COLO668 (cell line): ENCODE results near the gene NRCAM.

ENCODE experiments used
- DNase-seq: peaks from one replicate; lab custom pipeline; 2025; ENCODE audit not compliant: unreplicated experiment; lab: John Stamatoyannopoulos, UW

The NRCAM gene

DNA sequence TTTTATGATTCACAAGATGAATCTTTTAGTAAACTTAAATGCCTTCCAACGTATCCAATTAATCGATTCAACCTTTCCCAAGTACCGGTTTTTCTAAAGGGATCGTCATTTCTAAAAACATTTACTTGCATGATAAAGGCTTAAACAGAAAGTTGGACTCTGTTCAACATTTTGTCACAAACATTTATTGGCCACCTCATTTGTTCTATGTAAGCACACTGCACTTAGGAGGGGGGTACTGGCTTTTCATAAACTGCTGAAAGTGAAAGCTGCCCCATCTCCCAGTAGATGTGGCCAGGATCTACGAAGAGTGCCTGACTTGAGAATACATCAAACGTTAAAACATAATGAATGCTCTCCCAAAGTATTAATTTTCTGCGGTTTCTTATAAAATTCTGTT lies 288.8 kb downstream of the NRCAM start:
- no peak for DNase-seq

DNA sequence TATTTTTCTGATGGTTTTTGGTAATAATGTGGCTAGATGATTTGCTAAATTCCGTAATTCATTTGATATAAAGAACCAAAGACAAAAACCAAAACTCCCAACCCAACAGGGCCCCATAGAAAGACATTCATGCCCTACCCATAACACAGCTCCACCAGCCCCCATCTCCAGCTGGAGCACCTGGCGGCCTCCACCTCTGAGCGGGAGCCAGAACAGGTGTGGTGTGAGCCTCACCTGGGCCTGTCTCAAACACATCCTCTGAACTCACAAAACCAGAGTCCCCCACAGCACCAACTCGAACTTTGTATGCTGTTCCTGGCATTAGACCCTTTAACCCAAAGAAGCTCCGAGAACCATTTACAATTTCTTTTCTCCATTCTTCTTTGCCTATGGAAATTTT lies 289.5 kb downstream of the NRCAM start:
- DNase-seq, result peak; percentile 27

DNA sequence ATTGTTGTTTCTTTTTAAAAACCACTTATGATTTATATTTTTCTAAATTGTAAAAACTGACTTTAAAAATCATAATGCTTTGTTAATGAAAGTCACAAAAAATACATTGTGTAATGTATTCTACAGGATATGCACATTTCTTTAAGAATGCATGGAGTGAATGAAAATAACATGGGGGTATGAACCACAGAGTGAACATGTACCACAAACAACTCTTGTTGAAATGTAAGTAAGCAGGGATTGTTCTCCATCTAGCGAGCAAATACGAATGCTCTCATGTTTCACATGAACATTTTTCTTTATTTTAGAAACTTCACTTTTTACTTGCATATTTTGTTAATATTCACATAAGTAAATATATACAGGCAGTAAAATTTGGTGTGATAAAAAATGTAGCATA lies 290.5 kb downstream of the NRCAM start:
- DNase-seq, result no peak

DNA sequence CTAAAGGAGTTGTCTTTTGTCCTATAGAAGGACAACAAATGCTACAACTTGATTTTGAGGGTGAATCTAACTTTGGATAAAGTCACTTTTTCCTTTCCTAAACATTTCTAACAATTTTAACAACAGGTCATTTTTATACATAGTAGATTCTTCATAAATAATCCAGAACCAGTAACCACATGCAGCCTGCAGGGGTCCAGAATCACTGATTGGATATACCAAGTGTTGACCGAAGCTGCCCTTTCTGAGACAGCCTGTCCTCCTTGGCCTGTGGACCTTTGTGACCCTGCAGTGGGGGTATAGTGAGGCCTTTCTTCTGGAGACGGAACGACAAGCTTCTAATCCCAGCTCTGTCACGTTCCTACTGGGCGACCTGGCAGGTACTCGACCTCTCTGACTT lies 291.3 kb downstream of the NRCAM start:
- no peak for DNase-seq

DNA sequence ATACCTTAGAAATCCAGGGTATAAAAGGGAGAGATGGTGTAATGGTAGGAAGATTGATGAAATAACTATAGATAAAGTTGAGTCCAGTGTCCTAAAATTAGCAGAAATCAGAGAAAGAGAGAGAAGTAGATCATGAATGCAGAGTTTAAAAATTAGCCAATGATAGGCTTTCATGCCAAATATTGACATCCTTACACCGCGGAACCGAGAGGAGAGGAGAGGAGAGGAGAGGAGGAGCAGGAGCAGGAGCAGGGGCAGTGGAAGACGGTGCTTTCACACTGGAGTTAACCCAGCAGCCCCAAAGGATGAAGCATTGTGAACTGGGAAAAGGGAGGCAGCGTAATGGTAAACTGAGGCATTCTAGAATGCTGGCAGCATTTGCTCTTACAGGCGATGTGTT lies 291.9 kb downstream of the NRCAM start:
- no peak for DNase-seq

DNA sequence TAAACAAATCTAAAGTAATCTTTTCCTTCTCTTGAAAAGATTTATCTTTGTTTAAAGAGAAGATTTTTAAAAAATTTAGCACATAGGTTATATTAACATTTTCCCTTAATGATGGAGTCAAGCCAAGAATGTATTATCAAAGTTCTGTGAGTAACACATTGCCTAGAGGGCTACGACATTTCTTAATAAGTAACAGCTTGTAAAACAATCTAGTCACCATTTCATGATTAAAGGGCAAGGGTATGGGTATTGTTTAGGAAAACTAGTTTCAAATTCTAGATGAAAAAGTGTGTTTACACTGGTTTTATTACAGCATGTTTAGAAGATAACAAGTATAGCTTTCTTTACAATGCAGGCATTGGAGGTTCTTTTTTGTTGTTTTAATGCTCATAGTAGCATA lies 297.5 kb downstream of the NRCAM start:
- no peak for DNase-seq

DNA sequence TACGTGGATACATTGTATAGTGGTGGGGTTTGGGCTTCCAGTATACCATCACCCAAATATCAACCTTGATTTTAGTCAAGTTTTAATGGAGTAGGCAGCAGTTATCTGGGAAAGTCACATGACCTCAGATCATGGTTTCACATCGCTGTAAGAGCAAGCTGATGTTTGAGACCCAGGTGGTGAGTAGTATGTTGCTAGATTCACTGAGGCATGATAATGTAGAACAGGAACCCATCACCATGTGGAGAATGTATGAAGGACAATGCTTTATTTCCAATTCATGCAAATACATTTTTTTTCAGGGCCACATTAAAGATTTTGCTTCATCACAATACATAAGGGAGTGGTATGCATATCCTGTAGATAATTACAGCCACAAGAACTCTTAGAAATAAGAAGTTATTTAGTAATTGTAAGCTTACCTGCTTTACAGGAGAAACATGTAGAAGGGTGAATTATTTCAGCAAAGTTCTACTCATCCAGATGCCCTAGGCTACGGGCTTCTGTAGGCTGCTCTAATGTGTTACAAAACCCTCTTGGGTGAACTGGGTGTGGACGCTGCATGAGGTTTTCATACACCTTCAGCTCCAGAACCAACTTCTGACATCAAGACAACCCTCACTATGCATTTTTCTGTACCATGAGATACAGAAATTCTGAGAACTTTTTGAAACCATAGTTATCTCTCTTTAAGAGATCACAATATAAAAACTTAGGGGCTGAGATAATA lies 298.5 kb downstream of the NRCAM start:
- DNase-seq, result no peak

DNA sequence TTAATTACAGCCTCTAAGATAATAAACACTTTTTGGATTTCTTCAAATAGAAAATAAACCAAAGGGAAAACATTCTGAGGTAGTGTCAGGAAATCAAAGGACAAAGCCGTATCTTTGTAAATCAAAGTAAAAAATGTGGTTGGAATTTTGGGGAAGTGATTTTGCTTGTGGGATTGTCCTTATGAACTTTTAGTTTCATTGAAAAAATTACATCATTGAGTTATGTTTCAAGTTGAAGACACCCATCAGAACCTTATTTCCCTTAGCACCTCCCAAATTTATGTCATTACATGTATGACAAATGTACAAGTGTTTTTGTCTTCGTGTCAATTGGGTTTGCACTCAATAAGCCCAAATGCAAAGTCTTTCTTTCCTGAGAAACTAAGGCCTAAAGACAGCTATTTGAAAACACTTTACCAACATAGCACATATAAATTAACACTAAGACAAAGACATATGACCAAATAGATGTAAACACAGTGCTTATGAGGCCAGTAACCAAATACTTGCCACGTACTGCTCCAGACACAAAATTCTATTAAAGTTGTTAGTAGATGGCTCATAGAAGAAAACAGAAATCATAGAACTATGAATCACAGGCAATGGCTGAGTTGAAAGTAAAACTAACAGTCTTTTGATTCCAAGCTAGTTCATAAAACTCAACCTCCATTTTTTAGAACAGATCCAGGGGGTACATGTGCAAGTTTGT lies 299.2 kb downstream of the NRCAM start:
- DNase-seq, result no peak

DNA sequence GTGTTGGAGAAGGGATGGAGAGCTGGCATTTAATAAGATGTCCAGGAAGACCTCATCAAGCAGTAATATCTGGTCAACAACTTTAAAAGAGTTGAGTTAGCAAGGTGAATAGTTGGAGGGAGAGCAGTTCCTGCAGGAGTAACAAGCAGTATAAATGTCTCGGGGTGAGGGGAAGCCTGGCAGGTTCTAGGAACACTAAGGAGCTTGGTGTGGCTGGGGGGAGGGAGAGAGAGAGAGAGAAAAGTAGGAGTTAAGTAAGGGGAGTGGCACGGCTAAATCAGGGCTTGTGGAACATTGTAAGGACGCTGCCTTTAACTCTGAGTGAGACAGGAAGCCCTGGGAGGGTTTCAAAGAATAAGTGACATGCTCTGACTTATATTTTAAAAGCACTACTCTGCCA lies 304.0 kb downstream of the NRCAM start:
- no peak for DNase-seq

DNA sequence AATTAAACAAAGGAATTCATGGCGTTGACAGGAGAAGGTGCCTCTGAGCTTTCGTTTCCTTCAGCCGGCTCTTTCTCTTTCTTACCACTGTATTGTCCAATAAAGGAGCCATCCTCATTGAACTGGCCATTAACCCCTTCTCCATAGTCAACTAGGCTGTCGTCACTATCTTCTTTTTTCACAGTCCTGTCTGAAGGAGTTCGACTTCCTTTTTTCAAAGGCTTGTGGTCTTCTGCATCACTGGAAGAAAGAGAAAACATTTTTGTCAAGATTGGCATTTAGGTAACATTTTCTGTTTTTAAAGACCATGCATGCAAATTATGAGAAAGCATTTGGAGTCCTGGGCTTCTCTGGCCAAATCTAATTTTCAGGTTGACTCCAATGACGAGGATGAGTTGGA lies 306.3 kb downstream of the NRCAM start:
- no peak for DNase-seq

DNA sequence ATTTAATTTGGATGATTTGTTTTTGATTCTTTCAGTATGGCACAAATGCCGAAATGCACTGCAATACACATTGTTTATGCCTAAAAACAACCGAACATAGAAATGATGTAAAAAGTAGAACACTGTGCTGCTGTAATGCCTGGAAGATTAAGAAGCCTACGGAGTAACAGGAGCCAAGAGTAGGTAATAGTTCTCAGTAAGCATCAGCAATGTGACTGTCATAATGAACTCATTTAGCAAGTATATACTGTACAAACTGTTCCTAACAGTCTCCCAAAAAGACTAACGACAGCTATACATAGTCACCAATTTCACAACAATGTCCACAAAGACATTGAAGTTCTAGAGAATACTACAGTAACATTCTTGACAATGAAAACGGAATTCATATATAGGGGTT lies 307.1 kb downstream of the NRCAM start:
- DNase-seq, result no peak

DNA sequence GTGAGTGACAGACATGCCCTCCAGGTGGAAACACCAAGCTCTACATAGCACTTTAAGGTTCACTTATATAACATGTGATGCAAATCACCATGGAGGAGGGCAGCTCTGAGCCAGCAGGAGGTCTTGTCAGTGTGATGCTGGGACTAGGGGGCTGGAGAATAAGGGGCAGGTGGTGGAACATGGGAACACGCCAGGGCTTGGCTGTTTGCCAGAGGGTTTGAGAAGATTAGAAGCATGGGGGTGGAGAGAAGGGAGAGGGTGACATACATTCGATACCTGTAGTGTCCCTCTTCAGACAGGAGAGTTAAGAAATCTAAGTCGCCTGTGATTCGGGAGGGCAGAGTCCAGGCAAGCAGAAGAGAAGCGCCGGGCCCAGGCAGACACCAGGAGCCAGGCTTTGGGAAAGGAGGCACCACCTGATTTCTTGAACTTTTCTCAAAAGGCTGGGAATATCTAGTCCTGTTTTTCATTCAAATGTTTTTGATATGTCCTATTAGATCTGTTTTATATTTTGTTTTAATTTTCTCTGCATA lies 309.1 kb downstream of the NRCAM start:
- DNase-seq, result peak; percentile 93

DNA sequence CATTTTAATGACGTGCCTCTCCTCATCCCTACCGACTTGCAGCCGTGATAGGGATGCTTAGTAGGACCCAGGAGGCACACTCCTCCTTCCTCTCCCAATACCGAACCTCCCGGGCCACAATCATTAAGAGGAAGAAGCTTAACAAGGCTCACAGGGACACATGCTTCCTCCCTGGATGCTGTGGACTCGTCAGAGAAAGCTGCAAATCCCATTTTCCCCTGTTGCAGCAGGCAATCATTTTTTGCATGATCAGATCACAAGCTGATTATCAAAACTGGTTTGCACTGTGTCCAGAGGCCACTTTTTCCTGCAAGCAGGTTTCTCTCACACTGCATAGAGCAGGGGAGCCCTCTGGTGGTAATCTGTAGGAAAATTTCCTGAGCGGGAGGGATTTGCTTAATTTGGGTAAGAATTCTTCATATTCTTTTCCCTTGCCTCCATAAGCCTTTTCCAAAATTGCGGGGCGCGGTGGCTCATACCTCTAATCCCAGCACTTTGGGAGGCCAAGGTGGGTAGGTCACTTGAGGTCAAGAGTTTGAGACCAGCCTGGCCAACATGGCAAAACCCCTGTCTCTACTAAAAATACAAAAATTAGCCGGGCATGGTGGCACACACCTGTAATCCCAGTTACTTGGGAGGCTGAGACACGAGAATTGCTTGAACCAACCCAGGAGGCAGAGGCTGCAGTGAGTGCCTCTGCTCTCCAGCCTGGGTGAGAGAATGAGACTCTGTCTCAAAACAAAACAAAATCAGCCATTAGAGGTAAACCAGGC lies 310.0 kb downstream of the NRCAM start:
- DNase-seq, result peak; percentile 51

DNA sequence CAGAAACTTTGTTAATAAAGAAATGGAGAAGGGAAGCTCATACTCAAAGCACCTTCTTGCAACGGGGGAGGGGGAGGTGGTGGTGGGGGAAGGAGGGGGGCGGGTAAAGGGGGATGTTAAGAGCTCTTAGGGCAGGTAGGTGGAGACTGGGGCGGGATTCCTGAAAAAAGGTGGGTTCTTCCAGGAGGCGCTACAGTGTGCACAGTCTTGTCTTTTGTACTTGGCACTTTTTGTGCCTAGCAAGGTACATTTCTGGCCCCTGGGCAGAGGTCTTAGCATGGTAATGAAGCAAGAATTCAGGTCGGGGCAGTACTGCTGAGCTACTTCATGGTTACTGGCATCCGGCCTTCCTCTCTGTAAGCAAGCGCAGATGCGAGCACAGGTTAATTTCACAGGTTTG lies 310.8 kb downstream of the NRCAM start:
- DNase-seq, result no peak

DNA sequence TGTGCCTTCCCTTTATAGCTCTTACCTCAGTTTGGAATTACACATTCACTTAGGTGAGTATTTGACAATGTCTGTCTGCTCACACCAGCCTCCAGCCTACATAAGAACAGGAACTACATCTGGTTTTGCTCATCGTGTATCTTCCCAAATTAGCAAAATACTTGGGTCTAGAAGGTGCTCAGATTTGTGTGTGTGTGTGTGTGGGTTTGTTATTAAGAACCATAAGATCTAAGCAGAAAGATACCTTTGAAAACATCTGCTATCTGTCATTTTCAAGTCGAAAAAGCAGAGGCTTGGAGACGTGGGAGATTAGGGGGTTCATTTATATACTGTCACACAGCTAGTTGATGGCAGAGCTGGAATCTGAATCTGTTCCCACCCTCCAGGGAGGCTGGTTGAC lies 311.3 kb downstream of the NRCAM start:
- no peak for DNase-seq

DNA sequence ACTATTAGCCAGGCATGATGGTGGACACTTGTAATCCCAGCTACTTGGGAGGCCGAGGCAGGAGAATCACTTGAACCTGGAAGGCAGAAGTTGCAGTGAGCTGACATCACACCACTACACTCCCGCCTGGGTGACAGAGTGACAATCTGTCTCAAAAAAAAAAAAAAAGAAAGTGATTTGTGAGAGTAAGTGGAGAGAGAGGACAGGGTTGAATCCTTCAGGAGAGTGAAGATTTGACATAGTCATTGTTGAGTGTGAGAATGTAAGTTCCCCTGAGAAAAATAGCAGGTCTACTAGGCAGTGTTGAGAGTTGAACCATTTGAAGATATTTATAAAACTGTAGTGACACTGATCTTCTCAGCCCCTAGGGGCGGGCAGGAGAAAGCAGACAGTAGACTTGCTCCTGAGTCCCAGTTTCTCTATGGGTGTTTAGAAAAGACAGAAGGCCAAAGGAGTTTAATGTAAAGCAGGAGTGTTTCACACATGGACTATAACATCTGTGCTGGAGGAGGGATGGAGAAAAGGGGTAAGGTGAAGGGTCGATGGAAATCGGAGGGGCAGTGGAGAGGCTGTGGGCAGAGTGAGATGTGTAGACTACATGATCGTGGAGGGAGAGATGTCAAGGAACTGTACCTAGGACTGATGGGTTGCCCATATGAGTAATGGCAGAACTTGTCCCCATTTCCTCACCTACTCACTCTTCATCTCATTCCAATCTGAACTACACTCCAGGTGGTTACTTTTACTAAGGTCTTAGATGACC lies 312.4 kb downstream of the NRCAM start:
- DNase-seq, result no peak

DNA sequence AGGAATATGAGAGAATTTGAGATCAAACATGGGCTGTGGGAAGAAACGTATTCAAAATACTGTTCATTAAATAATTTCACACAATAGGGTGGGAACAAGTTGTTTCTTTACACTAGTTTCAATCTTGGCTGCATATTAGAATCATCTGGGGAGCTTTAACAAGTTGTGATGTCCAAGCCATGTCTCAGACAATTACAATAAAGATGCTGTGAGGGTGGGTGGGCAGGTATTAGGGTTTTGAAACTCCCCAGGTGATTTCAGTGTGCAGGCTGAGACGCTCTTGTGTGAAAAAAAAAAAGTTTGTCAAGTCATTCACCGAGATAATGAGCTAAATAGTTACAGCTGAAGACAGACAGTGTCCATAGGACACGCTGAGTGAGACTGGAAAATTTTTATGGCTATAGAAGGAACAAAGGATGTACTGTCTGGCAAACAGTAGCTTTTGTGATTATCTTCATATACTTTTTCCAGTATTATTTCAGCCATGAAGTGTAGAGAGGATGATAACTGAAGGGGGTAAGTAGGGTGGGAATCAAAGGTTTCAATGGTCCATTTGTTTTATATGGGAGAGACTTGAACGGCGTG lies 313.5 kb downstream of the NRCAM start:
- no peak for DNase-seq

DNA sequence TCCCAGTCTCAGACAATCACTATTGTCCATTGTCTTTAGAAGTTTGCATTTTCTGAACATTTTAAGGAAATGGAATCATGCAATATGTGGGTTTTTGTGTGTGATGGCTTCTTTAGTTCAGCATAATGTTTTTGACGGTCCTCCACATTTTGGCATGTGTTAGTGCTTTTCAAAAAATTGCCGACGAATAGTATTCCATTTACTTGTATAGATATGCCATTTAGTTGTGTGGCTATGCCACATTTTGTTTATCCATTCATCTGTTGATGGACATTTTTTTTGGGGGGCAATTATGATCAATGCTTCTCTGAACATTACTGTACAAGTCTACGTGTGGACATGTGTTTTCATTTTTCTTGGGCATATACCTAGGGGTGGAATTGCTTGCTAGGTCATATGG lies 314.1 kb downstream of the NRCAM start:
- DNase-seq, result no peak

DNA sequence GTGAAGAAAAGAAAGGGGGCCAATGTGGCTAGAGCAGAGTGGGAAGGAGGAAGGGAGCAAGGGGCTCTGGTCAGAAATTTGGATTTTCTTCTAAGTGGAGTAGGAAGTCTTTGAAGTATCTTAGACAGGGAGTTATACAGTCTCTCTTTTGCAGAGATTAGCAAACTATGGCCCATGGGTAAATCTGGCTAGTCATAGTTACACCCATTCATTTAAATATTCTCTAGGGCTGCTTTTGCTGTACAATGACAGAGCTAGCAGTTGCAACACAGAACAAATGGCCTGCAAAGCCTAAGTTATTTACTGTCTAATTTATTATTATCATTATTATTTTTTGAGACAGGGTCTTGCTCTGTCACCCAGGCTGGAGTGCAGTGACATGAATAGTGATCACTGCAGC lies 315.6 kb downstream of the NRCAM start:
- DNase-seq, result no peak

DNA sequence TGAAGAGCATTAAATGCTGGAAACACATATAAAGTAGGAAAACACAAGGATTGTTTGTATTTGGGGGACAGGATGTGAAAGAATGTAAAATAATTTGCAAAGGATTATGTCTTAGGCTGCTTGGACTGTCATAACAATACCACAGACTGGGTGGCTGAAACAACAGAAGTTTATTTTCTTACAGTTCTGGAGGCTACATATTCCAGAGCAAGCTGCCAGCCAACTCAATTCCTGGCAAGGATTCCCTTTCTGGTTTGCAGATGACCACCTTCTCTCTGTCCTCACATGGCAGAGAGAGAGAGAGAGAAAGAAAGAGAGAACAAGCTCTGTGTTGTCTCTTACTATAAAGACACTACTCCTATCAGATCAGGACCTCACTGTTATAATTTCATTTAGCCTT lies 317.3 kb downstream of the NRCAM start:
- DNase-seq, result no peak

DNA sequence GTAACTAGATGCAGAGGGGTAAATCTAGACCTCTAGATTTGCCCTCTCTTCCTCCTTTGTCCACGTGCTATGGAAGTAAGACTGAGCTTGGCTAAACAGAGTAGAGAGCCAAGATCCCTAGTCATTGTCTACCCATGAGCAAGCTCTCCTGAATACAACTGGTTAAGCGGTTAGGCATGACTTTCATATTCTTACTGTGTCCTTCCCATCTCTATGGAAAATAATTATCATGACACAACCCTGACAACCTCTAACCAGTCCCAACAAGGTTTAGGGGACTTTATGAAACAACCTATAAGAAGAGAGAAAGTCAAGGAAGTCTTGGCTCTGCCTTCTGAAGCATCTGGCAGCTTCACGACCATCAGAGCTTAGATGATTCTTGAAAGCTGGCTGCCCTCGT lies 318.2 kb downstream of the NRCAM start:
- DNase-seq, result no peak
